NCI-H1092 treated with DMSO at 0.1 percent for 48 hours (cell line): ENCODE results near the gene PARM1.

Source experiments
- DNase-seq: peaks from one replicate; lab custom pipeline; 2025; lab: John Stamatoyannopoulos, UW

Gene PARM1

DNA sequence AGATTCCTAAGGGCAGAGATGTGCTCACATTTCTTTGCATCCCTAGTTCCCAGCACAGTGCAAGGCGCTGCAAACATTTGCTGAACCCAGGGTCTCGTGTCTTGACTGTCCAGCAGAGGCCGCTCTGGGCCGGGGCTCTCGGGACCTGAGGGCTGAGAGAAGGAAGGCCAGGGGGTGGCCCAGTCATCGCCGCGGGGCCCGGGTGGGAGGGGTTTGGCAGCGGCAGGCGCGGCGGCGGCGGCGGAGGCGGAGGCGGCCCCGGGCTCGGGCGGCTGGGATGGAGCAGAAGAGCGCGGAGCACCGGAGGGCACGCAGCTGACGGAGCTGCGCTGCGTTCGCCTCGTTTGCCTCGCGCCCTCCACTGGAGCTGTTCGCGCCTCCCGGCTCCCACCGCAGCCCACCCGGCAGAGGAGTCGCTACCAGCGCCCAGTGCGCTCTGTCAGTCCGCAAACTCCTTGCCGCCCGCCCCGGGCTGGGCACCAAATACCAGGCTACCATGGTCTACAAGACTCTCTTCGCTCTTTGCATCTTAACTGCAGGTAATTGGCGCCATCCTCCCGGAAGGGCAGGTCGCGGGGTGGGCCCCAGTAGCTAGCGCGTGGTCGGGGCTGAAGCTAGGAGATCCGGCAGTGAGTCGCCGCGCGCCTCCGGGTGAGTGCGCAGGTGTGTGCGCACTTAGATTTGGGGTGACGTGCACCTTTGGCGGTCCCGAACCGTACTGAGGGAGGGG lies at the start of gene PARM1:
PARM1 (plus strand) TSS at position 285 of the 730 bp plus-strand sequence; CDS start at position 497, 212 bp downstream.
- DNase-seq, result peak; percentile 13

DNA sequence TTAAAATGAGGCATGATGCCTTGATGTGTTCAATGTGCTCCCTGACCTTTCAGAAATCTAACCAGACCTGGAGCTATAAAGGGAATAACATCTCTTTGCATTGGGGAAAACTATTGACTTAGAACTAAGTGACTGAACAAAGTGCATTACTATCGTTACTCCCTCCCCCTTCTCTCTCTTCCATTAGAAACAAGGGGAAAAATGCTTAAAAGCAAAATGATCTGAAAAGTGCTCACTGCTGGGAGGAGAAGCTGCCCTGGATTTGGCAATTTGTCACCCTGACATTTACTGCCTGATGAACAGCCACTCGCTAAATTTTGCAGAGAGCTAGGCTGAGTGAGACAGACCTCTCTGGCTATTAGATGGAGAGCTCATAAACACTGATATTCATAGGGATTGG lies 48.6 kb upstream of the PARM1 start:
- DNase-seq, result no peak

GRCh38 chr4:74886484-74886883 lies 46.4 kb upstream of the PARM1 start:
- DNase-seq, result no peak

- DNase-seq, result no peak
These were observed 42.6 kb upstream of the PARM1 start for GRCh38 chr4:74890341-74890740.

- DNase-seq, result no peak
These were observed 41.9 kb upstream of the PARM1 start for GRCh38 chr4:74891037-74891436.

DNA sequence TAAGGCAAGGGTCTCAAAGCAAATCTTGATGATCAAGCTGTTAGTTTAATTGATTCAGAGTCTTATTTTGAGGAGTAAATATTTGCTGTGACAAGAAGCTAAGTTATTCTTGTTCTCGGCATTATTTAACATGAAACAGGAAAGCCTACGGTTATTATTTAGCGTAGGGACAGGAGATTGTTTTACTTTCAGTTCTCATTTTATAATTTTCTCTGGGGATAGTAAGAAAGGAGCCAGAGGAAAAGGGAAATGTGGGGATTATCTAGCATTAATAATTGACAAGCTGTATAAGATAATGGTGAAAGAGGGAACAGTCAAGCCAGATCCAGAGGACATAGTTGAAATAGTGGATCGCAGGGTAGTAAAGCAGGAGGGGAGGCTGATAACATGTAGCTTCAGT lies 39.7 kb upstream of the PARM1 start:
- DNase-seq, result no peak

DNA sequence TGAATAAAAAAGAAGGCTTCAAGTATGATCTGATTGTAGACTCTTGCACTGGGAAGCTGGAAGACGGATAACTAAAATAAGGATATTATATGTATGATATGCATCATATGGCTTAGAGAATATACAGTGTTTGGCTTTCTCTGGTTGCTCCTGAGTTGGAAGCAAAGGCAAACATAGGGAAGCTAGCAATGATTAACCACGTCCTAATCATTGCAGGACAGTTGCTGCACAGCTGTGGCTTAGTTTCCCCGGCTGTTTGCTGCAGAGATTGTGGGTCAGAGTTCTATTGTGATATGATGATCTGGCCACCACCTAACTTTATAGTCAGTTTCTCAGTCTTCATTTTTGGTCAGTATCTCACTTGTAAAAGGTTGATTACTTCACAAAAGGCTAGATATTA lies 36.3 kb upstream of the PARM1 start:
- DNase-seq, result no peak

- DNase-seq, result no peak
These were observed 35.5 kb upstream of the PARM1 start for GRCh38 chr4:74897386-74897785.

DNA sequence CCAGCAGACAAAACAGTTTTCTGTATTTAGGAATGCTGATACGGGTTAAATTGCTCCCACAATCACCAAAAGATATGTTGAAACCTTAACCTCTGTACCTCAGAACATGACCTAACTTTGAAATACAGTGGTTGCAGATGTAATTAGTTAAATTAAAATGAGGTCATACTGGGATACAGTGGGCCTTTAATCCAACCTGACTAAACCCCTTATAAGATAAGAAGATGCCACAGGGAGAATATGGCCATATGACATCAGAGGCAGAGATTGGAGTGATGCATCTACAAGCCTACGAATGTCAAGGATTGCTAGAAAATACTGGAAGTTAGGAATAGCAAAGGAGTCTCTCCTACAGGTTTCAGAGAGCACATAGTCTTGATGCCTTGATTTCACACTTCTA lies 32.1 kb upstream of the PARM1 start:
- no peak for DNase-seq

- DNase-seq, result no peak
These were observed 28.3 kb upstream of the PARM1 start for GRCh38 chr4:74904509-74905065.

DNA sequence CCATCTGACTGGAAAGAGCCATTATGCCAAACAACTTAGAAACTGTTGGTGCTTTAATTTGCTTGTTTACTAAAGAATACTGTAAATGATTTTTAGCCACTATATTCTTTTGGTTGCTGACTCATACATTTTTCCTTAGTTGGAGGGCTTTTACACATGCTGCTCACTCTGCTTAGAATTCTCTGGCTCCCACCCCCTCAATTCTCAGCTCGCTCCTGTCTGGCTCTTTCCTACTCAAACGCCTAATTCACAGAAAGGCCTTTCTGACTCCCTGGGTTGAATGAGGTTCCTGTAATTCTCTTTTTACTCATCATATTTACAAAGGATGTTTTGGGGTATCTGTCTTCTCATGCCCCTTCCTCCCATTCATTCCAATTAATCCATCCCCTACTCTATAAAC lies 26.1 kb upstream of the PARM1 start:
- DNase-seq, result no peak

GRCh38 chr4:74919783-74920182 lies 13.1 kb upstream of the PARM1 start:
- no peak for DNase-seq

DNA sequence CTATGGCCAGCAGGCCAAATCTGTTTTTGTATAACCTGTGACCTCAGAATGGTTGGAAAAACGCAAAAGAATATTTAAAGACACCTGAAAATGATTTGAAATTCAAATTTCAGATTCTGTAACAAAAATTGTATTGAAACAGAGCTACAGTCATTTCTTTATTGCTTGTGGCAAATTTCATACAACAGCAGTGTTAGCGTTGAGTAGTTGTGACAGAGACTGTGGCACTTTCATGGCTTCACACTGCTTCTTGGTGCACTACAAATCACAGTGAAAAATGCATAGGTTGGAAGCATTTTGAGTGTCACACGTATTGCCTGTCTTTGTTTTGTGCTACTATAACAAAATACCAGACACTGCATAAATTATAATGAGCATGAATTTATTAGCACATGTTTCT lies 12.2 kb upstream of the PARM1 start:
- DNase-seq, result no peak

DNA sequence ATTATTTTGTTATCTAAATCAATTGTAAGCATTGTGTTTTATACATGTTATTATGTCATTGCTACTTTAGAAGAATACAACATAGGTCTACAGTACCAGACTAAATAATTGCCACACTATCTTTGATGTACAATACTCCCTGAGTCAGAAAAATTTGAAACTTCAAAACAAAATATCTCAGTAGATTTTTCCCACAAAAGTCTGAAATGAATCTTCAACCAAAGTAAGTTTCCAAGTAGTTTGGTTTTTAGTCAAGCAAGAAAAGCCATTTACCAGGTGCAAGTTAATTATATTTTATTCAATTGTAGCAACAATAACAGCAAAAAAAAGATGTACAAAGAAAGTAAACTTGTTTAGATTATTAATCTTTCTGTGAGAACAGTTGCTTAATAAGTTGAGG lies 11.4 kb upstream of the PARM1 start:
- DNase-seq, result no peak

DNA sequence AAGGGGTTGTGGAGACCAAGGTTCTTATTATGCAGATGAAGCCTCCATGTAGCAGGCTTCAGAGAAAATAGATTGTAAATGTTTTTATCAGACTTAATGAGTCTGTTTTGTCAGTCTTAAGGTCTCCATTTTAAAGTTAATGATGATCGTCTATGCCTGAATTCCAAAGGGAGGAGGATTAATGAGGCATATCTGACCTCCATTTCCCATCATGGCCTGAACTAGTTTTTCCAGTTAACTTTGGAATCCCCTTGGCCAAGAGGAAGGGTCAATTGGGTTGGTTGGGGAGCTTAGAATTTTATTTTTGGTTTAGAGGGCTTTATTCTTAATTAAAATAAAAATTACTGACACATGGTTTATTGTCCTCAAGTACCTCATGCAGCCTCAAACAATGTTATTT lies 6.9 kb upstream of the PARM1 start:
- DNase-seq, result no peak

- DNase-seq, result no peak
These were observed 2.8 kb upstream of the PARM1 start for GRCh38 chr4:74930162-74930561.

DNA sequence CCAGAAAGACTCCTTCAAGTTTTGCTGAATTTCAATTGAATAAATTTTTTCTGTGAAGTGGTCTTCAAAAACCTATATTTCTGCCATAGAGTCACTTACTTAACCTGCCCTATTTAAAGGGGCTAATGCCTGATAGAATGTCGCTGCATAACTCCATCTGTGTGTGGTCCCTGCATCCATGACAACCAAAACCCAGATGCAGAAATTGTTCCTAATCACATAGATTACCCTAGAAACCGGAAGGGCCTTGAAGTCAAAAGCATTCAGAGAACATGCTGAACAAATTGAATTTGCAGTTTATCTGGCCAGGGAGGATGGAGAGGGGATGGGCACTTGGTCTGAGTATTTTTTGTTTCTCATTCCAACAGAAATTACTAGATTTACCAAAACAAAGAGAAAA lies 1.5 kb upstream of the PARM1 start:
- no peak for DNase-seq

DNA sequence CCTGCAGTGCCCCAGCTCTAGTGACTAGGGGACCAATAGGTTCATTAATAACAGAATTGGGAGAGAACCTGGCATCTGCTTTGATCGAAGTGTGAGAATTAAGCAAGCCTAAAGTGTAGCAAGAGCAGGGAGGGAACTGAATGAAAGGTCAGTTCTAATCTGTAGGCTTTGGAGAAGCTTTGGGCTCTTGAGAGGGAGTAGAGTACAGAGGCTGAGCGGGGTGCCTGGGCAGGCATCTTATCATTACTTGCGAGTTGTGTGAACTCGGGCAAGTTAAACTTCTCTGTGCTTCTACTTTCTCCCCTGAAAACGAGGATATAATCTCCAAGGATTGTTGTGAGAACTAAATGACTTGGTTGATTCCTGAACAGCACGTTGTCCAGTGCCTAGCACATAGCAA lies 906 bp upstream of the PARM1 start:
- DNase-seq, result no peak

GRCh38 chr4:74933562-74934015 lies 673 bp downstream of the PARM1 start:
- DNase-seq, result no peak

- DNase-seq, result no peak
These were observed 1.3 kb downstream of the PARM1 start for GRCh38 chr4:74934016-74934831.

DNA sequence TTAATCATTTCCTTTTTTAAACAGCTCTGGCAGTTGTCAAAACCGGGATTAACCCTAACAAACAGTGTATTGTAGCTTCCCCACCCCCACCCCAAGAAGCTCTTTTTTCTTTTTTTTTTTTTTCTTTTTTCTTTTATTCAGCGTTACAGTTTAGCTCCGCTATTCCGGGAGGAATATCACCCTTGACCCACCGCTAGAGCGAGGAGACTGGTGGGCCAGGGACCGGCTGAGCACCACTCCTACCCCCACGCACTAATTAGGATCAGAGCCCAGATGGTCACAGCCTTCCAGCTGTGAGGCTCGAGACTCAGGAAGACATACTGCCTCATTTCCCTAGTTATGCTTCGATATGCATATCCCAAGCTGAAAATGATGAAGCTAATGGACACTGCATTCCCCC lies 2.0 kb downstream of the PARM1 start:
- no peak for DNase-seq

- DNase-seq, result no peak
These were observed 8.2 kb downstream of the PARM1 start for GRCh38 chr4:74941123-74941522.

DNA sequence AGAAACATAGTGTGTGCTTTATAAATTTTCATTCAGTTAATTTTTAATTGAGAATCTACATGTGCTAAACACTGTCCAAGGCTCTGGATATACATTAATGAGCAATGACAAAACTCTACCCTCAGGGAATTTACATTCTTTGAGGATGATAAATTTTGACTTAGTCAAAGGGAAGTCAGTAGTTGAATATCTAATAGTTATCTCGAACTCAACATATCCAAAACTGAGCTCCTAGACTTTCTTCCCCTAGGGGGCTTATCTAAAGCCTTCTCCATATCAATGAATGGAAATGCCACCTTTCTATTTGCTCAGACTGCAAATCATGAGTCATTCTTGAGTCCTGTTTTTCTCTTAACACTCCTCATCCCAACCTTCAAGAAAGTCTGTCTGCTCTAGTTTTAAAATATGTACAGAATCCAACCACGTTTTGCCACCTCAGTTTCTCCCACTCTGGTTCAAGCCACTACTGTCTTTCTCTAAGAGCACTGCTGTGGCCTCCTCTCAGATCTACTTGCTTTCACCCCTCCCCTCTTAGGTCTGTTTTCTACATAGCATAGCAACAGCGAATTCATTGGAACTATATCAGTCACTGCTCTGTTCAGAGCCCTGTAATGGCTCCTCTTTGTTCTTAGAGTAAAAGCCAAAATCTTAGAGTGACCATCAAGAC lies 9.5 kb downstream of the PARM1 start:
- DNase-seq, result no peak
